Liver (tissue), 9 donors: Measurements from ENCODE around the gene ITGB3. TPM values are rescaled to one million over a fixed set of nuclear protein-coding genes. Genes with fewer than 3 reads are reported as not detected.
A peak's percentile ranks its signal among the peaks of the same experiment; 100 is the strongest.

Source experiments
- DNase-seq: peaks from one replicate; pipeline ENCODE4 v3.0.0-alpha.2; 2017; ENCODE audit warnings: low spot score
- H3K27ac ChIP-seq, 2 donors: one replicate each; pipeline ENCODE4 v1.7.0; 2013; ENCODE audit warnings: inconsistent platforms in 2 of 2, low read length in 2 of 2, control low read depth in 1 of 2, low read depth in 1 of 2, mild to moderate bottlenecking in 1 of 2
- H3K27me3 ChIP-seq, 4 donors: one replicate each; pipeline versions ENCODE4 v1.6.1 to v1.7.0; 2013; ENCODE audit warnings: low read length in 3 of 4, inconsistent platforms in 1 of 4, mild to moderate bottlenecking in 1 of 4, moderate library complexity in 1 of 4; ENCODE audit not compliant: control insufficient read depth in 4 of 4, insufficient read depth in 4 of 4
- H3K36me3 ChIP-seq, 4 donors: one replicate each; pipeline versions ENCODE4 v1.6.1 to v1.7.0; 2013; ENCODE audit warnings: low read length in 3 of 4, mild to moderate bottlenecking in 3 of 4, low read depth in 1 of 4, moderate library complexity in 1 of 4; ENCODE audit not compliant: control insufficient read depth in 4 of 4, insufficient read depth in 3 of 4
- H3K4me1 ChIP-seq, 4 donors: one replicate each; pipeline versions ENCODE4 v1.6.1 to v1.7.0; 2013; ENCODE audit warnings: low read length in 3 of 4, mild to moderate bottlenecking in 3 of 4, moderate library complexity in 1 of 4; ENCODE audit not compliant: control insufficient read depth in 4 of 4, insufficient read depth in 4 of 4
- H3K4me3 ChIP-seq, 3 donors: one replicate each; pipeline versions ENCODE4 v1.6.1 to v1.7.0; 2013; ENCODE audit warnings: low read length in 3 of 3, control low read depth in 1 of 3, low read depth in 1 of 3, mild to moderate bottlenecking in 1 of 3
- H3K9ac ChIP-seq, 2 donors: one replicate each; pipeline ENCODE4 v1.7.0; 2013; ENCODE audit warnings: low read length in 2 of 2, mild to moderate bottlenecking in 2 of 2, moderate library complexity in 2 of 2, control low read depth in 1 of 2, low read depth in 1 of 2
- H3K9me3 ChIP-seq, 4 donors: one replicate each; pipeline versions ENCODE4 v1.6.1 to v1.7.0; 2013; ENCODE audit warnings: low read length in 3 of 4; ENCODE audit not compliant: control insufficient read depth in 4 of 4
- ATF3 ChIP-seq: IDR thresholded peaks from 2 replicates; pipeline ENCODE4 v1.6.1; 2016; ENCODE audit warnings: antibody characterized with exemption
- EGR1 ChIP-seq, 2 donors: IDR thresholded peaks; 2 replicates each; pipeline ENCODE4 v1.6.1; 2016 to 2018; ENCODE audit warnings: antibody characterized with exemption in 2 of 2, low read depth in 2 of 2
- FOXA1 ChIP-seq: IDR thresholded peaks from 2 replicates; pipeline ENCODE4 v1.6.1; 2016; ENCODE audit warnings: antibody characterized with exemption
- FOXA2 ChIP-seq: IDR thresholded peaks from 2 replicates; pipeline ENCODE4 v1.6.1; 2016; ENCODE audit warnings: antibody characterized with exemption
- GABPA ChIP-seq, 2 donors: IDR thresholded peaks in 1 of 2; conservative IDR thresholded peaks in 1 of 2; 2 replicates each; pipeline ENCODE4 v1.6.1; 2016; ENCODE audit warnings: antibody characterized with exemption in 2 of 2, mild to moderate bottlenecking in 1 of 2, moderate library complexity in 1 of 2
- HNF4A ChIP-seq, 2 donors: conservative IDR thresholded peaks; 2 replicates each; pipeline ENCODE4 v1.6.1; 2016; ENCODE audit warnings: antibody characterized with exemption in 2 of 2, mild to moderate bottlenecking in 2 of 2
- HNF4G ChIP-seq: IDR thresholded peaks from 2 replicates; pipeline ENCODE4 v1.6.1; 2016; ENCODE audit warnings: antibody characterized with exemption
- JUND ChIP-seq, 2 donors: IDR thresholded peaks; 2 replicates each; pipeline ENCODE4 v1.6.1; 2016; ENCODE audit warnings: antibody characterized with exemption in 2 of 2
- MAX ChIP-seq: IDR thresholded peaks from 2 replicates; pipeline ENCODE4 v1.6.1; 2016; ENCODE audit warnings: antibody characterized with exemption
- NR2F2 ChIP-seq: IDR thresholded peaks from 2 replicates; pipeline ENCODE4 v1.6.1; 2016; ENCODE audit warnings: antibody characterized with exemption
- RAD21 ChIP-seq, 2 donors: IDR thresholded peaks; 2 replicates each; pipeline ENCODE4 v1.6.1; 2016; ENCODE audit warnings: antibody characterized with exemption in 2 of 2, mild to moderate bottlenecking in 2 of 2
- RXRA ChIP-seq, 2 donors: IDR thresholded peaks; 2 replicates each; pipeline ENCODE4 v1.6.1; 2017 to 2018; ENCODE audit warnings: antibody characterized with exemption in 2 of 2, mild to moderate bottlenecking in 1 of 2
- SP1 ChIP-seq: IDR thresholded peaks from 2 replicates; pipeline ENCODE4 v1.6.1; 2018; ENCODE audit warnings: antibody characterized with exemption, mild to moderate bottlenecking
- TAF1 ChIP-seq: conservative IDR thresholded peaks from 2 replicates; pipeline ENCODE4 v1.6.1; 2016; ENCODE audit warnings: antibody characterized with exemption, mild to moderate bottlenecking
- YY1 ChIP-seq: IDR thresholded peaks from 2 replicates; pipeline ENCODE4 v1.6.1; 2016; ENCODE audit warnings: antibody characterized with exemption, mild to moderate bottlenecking
- WGBS: extraction: QIAGEN DNeasy Blood & Tissue Kit; methylation state at CpG from one replicate; pipeline ENCODE4 v1.1.7; 2013; 5-methylcytosine and 5-hydroxymethylcytosine counted together
- polyA plus RNA-seq, 2 donors: library from polyadenylated mRNA; stranded (reverse) in 1 of 2; unstranded in 1 of 2; fragments of 200-250 nt in 1 of 2; fragments of >200 nt in 1 of 2; fragmentation: Nextera tagmentation in 1 of 2; extraction: Ambion mirVana in 1 of 2; gene quantifications; one replicate each; pipeline versions ENCODE4 v1.2.1 to v1.2.3, GENCODE V29; 2013 to 2015
- total RNA-seq, 2 donors: library from RNA; depleted of rRNA; stranded (reverse); fragments of >200 nt; gene quantifications; one replicate each; pipeline ENCODE4 v1.2.3, GENCODE V29; 2014
- TF ChIP-seq, protein P1 (sequence below): IDR thresholded peaks from 2 replicates; pipeline ENCODE4 v1.6.1; 2016; ENCODE audit warnings: antibody characterized with exemption, mild to moderate bottlenecking
- TF ChIP-seq, protein P2 (sequence below): fragments of 150-350 bp; IDR thresholded peaks from 2 replicates; pipeline ENCODE4 v1.5.1; 2017; ENCODE audit warnings: improper control_type of control experiment, low read depth, low read length; ENCODE audit not compliant: missing input control
- TF ChIP-seq, protein P3 (sequence below): IDR thresholded peaks from 2 replicates; pipeline ENCODE4 v1.6.1; 2016; ENCODE audit warnings: antibody characterized with exemption
- donor health status: healthy.
- donor health status: healthy.
- donor health status: healthy.
- donor health status: healthy.
- donor health status: healthy.

The ITGB3 gene
- total and polyA plus RNA-seq, 4 donors = 0.47 to 33.4 (median 3.8) TPM

DNA sequence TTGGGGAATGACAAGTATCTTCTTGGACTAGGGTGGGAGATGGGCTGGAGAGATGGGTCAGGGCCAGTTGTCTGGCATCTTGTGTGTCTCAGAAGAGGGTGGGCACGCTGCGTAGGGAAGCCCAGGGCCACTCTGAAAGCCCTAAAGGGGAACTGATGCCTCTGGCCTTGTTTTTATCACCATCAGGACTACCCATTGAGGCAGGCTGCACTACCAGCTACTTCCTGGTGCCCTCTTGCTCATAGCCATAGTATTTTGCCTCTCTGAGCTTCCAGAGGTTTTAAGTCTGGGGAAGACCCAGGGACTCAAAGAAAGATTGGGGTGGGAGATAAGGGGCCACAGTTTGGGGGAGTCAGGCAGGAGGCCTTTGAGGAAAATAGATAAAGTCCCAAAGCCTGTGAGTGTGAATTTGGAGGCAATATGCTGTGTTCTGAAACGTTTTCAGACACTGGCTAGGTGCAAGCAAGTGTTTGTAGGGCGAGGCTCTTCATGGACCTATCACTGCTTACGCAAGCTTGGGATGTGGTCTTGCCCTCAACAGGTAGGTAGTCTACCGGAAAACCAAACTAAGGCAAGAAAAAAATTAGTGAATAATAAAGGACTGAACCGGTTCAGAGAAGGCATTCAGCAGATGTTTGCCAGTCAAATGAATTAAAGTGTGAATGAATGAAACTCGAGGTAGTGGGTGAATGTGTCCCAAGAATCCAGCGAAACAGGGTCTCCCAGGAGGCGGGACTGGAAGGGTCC, 688 bp upstream of the ITGB3 start:
- H3K9me3 ChIP-seq = no peaks in the 10 kb centered on the region
- H3K4me1 ChIP-seq = peaks cover 3 to 23% (median 21%) of the 10 kb centered on the region in 4 donors
- H3K27me3 ChIP-seq = no peaks in the 10 kb centered on the region
- WGBS = 77% methylated on average over 10 of the region's 10 CpGs
- DNase-seq = no peak
- no peaks in the 10 kb centered on the region for H3K36me3 ChIP-seq
- no peak overlapping the region for H3K9ac ChIP-seq
- H3K27ac ChIP-seq = peak overlapping the region; percentile 18 to 40
- peak overlapping the region in 1 of 3 donors; percentile 75 for H3K4me3 ChIP-seq
- TF ChIP-seq HNF4A (conservative IDR thresholded peaks at IDR 0.05) (no peak), YY1 (no peak), NR2F2 (no peak), HNF4G (no peak), FOXA2 (no peak), ATF3 (no peak), EGR1 (IDR thresholded peaks at IDR 0.05; ENCODE audit: low read depth in 2 of 2) (no peak), JUND (IDR thresholded peaks at IDR 0.05) (no peak), GABPA (IDR thresholded peaks at IDR 0.05 in 1 of 2, conservative IDR thresholded peaks at IDR 0.05 in 1 of 2) (no peak), FOXA1 (no peak), RAD21 (IDR thresholded peaks at IDR 0.05) (no peak), SP1 (no peak), TAF1 (no peak), MAX (no peak), RXRA (IDR thresholded peaks at IDR 0.05) (no peak)
- TF ChIP-seq, protein P1, sequence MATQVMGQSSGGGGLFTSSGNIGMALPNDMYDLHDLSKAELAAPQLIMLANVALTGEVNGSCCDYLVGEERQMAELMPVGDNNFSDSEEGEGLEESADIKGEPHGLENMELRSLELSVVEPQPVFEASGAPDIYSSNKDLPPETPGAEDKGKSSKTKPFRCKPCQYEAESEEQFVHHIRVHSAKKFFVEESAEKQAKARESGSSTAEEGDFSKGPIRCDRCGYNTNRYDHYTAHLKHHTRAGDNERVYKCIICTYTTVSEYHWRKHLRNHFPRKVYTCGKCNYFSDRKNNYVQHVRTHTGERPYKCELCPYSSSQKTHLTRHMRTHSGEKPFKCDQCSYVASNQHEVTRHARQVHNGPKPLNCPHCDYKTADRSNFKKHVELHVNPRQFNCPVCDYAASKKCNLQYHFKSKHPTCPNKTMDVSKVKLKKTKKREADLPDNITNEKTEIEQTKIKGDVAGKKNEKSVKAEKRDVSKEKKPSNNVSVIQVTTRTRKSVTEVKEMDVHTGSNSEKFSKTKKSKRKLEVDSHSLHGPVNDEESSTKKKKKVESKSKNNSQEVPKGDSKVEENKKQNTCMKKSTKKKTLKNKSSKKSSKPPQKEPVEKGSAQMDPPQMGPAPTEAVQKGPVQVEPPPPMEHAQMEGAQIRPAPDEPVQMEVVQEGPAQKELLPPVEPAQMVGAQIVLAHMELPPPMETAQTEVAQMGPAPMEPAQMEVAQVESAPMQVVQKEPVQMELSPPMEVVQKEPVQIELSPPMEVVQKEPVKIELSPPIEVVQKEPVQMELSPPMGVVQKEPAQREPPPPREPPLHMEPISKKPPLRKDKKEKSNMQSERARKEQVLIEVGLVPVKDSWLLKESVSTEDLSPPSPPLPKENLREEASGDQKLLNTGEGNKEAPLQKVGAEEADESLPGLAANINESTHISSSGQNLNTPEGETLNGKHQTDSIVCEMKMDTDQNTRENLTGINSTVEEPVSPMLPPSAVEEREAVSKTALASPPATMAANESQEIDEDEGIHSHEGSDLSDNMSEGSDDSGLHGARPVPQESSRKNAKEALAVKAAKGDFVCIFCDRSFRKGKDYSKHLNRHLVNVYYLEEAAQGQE = no peak
- TF ChIP-seq, protein P2, sequence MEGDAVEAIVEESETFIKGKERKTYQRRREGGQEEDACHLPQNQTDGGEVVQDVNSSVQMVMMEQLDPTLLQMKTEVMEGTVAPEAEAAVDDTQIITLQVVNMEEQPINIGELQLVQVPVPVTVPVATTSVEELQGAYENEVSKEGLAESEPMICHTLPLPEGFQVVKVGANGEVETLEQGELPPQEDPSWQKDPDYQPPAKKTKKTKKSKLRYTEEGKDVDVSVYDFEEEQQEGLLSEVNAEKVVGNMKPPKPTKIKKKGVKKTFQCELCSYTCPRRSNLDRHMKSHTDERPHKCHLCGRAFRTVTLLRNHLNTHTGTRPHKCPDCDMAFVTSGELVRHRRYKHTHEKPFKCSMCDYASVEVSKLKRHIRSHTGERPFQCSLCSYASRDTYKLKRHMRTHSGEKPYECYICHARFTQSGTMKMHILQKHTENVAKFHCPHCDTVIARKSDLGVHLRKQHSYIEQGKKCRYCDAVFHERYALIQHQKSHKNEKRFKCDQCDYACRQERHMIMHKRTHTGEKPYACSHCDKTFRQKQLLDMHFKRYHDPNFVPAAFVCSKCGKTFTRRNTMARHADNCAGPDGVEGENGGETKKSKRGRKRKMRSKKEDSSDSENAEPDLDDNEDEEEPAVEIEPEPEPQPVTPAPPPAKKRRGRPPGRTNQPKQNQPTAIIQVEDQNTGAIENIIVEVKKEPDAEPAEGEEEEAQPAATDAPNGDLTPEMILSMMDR = no peak
- TF ChIP-seq, protein P3, sequence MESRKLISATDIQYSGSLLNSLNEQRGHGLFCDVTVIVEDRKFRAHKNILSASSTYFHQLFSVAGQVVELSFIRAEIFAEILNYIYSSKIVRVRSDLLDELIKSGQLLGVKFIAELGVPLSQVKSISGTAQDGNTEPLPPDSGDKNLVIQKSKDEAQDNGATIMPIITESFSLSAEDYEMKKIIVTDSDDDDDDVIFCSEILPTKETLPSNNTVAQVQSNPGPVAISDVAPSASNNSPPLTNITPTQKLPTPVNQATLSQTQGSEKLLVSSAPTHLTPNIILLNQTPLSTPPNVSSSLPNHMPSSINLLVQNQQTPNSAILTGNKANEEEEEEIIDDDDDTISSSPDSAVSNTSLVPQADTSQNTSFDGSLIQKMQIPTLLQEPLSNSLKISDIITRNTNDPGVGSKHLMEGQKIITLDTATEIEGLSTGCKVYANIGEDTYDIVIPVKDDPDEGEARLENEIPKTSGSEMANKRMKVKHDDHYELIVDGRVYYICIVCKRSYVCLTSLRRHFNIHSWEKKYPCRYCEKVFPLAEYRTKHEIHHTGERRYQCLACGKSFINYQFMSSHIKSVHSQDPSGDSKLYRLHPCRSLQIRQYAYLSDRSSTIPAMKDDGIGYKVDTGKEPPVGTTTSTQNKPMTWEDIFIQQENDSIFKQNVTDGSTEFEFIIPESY = no peak
